WTC11 (cell line): Measurements from ENCODE around the gene CDK11A. TPM values are rescaled to one million over a fixed set of nuclear protein-coding genes. Genes with fewer than 3 reads are reported as not detected.

Experiments
- ATAC-seq: fragments of 200-7000 bp; cut with Tn5 transposase; 2 replicates; pipeline ENCODE4 v1.10.0; 2021; ENCODE audit warnings: mild to moderate bottlenecking, moderate library complexity
- CTCF ChIA-PET: fragments of 300-600 bp; sonication (Branson Sonifier 250); formaldehyde crosslinking; loops from one replicate; lab custom pipeline; 2021; ENCODE audit warnings: antibody characterized with exemption; lab: Charles Lee
- POLR2A ChIA-PET: fragments of 350-600 bp; sonication (Branson Sonifier 250); formaldehyde crosslinking; loops from one replicate; lab custom pipeline; 2021; ENCODE audit warnings: antibody characterized with exemption; lab: Charles Lee
- DNase-seq: peaks from one replicate; pipeline ENCODE4 v3.0.0; 2021; ENCODE audit warnings: low spot score
- H3K27ac Mint-ChIP-seq: 2 replicates; pipeline ENCODE4 v1.8.0; 2021; ENCODE audit warnings: mixed read lengths
- H3K27me3 Mint-ChIP-seq: 2 replicates; pipeline ENCODE4 v1.8.0; 2021; ENCODE audit warnings: low read depth, mild to moderate bottlenecking, moderate library complexity, mixed read lengths
- H3K36me3 Mint-ChIP-seq: 2 replicates; pipeline ENCODE4 v1.8.0; 2021; ENCODE audit warnings: mixed read lengths
- H3K4me1 Mint-ChIP-seq: 2 replicates; pipeline ENCODE4 v1.8.0; 2022; ENCODE audit warnings: mixed read lengths
- H3K4me3 Mint-ChIP-seq: 2 replicates; pipeline ENCODE4 v1.8.0; 2021; ENCODE audit warnings: mild to moderate bottlenecking, moderate library complexity, mixed read lengths
- H3K9me3 Mint-ChIP-seq: 2 replicates; pipeline ENCODE4 v1.8.0; 2021; ENCODE audit warnings: mixed read lengths
- ARID4B ChIP-seq: sonication (generic); formaldehyde crosslinking; IDR thresholded peaks from 2 replicates; pipeline ENCODE4 v1.8.0; 2023; ENCODE audit warnings: missing genetic modification reagents, mild to moderate bottlenecking, borderline replicate concordance
- ATF1 ChIP-seq: sonication (generic); formaldehyde crosslinking; IDR thresholded peaks from 2 replicates; pipeline ENCODE4 v1.8.1; 2023; ENCODE audit warnings: mild to moderate bottlenecking, moderate library complexity, missing genetic modification reagents
- CREB1 ChIP-seq: sonication (generic); formaldehyde crosslinking; IDR thresholded peaks from 2 replicates; pipeline ENCODE4 v1.8.0; 2023; ENCODE audit warnings: mild to moderate bottlenecking, missing genetic modification reagents
- CTCF ChIP-seq: fragments of 200-600 bp; IDR thresholded peaks from 2 replicates; pipeline ENCODE4 v1.8.0; 2022; ENCODE audit warnings: antibody characterized with exemption
- ESRRA ChIP-seq: sonication (generic); formaldehyde crosslinking; IDR thresholded peaks from 2 replicates; pipeline ENCODE4 v1.8.1; 2022; ENCODE audit warnings: mild to moderate bottlenecking, missing genetic modification reagents, borderline replicate concordance
- FOXJ3 ChIP-seq: sonication (generic); formaldehyde crosslinking; IDR thresholded peaks from 2 replicates; pipeline ENCODE4 v1.9.0; 2021; ENCODE audit warnings: missing genetic modification reagents, mild to moderate bottlenecking, borderline replicate concordance
- FOXP4 ChIP-seq: sonication (generic); formaldehyde crosslinking; IDR thresholded peaks from 2 replicates; pipeline ENCODE4 v1.8.0; 2022; ENCODE audit warnings: mild to moderate bottlenecking, missing genetic modification reagents
- KAT7 ChIP-seq: sonication (generic); formaldehyde crosslinking; IDR thresholded peaks from 2 replicates; pipeline ENCODE4 v1.8.1; 2023; ENCODE audit warnings: missing genetic modification reagents, mild to moderate bottlenecking, borderline replicate concordance
- MYBL2 ChIP-seq: sonication (generic); formaldehyde crosslinking; IDR thresholded peaks from 2 replicates; pipeline ENCODE4 v1.8.1; 2023; ENCODE audit warnings: mild to moderate bottlenecking, moderate library complexity, missing genetic modification reagents
- NR1H2 ChIP-seq: sonication (generic); formaldehyde crosslinking; IDR thresholded peaks from 2 replicates; pipeline ENCODE4 v1.9.0; 2021; ENCODE audit warnings: mild to moderate bottlenecking, moderate library complexity, missing genetic modification reagents
- OVOL2 ChIP-seq: fragments of 250-450 bp; sonication (Bioruptor Pico); IDR thresholded peaks from 2 replicates; pipeline ENCODE4 v1.9.0; 2021; ENCODE audit warnings: mild to moderate bottlenecking, borderline replicate concordance
- TEAD1 ChIP-seq: sonication (generic); formaldehyde crosslinking; IDR thresholded peaks from 2 replicates; pipeline ENCODE4 v1.8.0; 2022; ENCODE audit warnings: mild to moderate bottlenecking, missing genetic modification reagents
- total RNA-seq: library from RNA; stranded (reverse); gene quantifications from 3 replicates; pipeline ENCODE4 v1.2.3, GENCODE V29; 2021

CDK11A gene
- total RNA-seq, 1 experiment from 2014 or later = 54.7 TPM

- TF ChIP-seq ESRRA (CRISPR knock-in tag) = no peak
- no peak for TF ChIP-seq MYBL2 (CRISPR knock-in tag)
- no peak for TF ChIP-seq KAT7 (CRISPR knock-in tag)
- TF ChIP-seq, all 79 proteins: peak for 0
Measured at GRCh38 chr1:1669468-1670440, 54.4 kb downstream of the CDK11A start (continued).

- Mint-ChIP-seq H3K4me3 (no peak overlapping the region), H3K9me3 (no peaks in the 10 kb centered on the region), H3K36me3 (peaks cover 25% of the 10 kb centered on the region), H3K27me3 (no peaks in the 10 kb centered on the region), H3K4me1 (no peaks in the 10 kb centered on the region), H3K27ac (no peak overlapping the region)
- DNase-seq (no peak), ATAC-seq (no peak)
- POLR2A ChIA-PET = no interaction called here
- no peak for TF ChIP-seq ATF1 (CRISPR knock-in tag)
- no peak for TF ChIP-seq FOXJ3 (CRISPR knock-in tag)
- CTCF ChIA-PET = interaction anchor here (0.7 to 2.2 kb wide), 7 partner anchors 12 to 52 kb away, joined by 3 to 48 read pairs (median 6); partner anchors contain the start of gene MIB2
Measured at GRCh38 chr1:1666526-1666925, 57.6 kb downstream of the CDK11A start.

- POLR2A ChIA-PET = no interaction called here
- H3K4me3 Mint-ChIP-seq = no peak overlapping the region
- DNase-seq = peak; percentile 72
- TF ChIP-seq NR1H2 (no peak), CREB1 (CRISPR knock-in tag) (no peak), CTCF (peak; percentile 48; the same call in 1 of the 2 replicates)
- TF ChIP-seq, all 79 proteins: peak for 1
- Mint-ChIP-seq H3K27me3 (no peaks in the 10 kb centered on the region), H3K4me1 (no peaks in the 10 kb centered on the region), H3K27ac (no peak overlapping the region), H3K9me3 (no peaks in the 10 kb centered on the region), H3K36me3 (peaks cover 19% of the 10 kb centered on the region)
- peak; percentile 80 for ATAC-seq
- CTCF ChIA-PET = interaction anchor here (0.6 to 2.2 kb wide), 15 partner anchors 12 to 255 kb away, joined by 3 to 48 read pairs (median 3); partner anchors contain the start of genes CDK11A and MIB2
Measured at GRCh38 chr1:1665815-1666251, 58.3 kb downstream of the CDK11A start.

- POLR2A ChIA-PET = no interaction called here
- no peak for TF ChIP-seq FOXP4
- TF ChIP-seq CTCF = no peak
- no peak for TF ChIP-seq TEAD1
- TF ChIP-seq OVOL2 (CRISPR knock-in tag) = no peak
- TF ChIP-seq ARID4B (CRISPR knock-in tag) = no peak
Measured at GRCh38 chr1:1664941-1665814, 59.0 kb downstream of the CDK11A start.

More at GRCh38 chr1:1664941-1665814, 59.0 kb downstream of the CDK11A start:
- Mint-ChIP-seq H3K27ac (no peak overlapping the region), H3K9me3 (no peaks in the 10 kb centered on the region), H3K36me3 (peaks cover 15% of the 10 kb centered on the region), H3K27me3 (no peaks in the 10 kb centered on the region), H3K4me1 (no peaks in the 10 kb centered on the region), H3K4me3 (no peak overlapping the region)
- DNase-seq (no peak), ATAC-seq (no peak)
- CTCF ChIA-PET = interaction anchor here (0.9 to 2.2 kb wide), 9 partner anchors 12 to 201 kb away, joined by 3 to 48 read pairs (median 5); partner anchors contain the start of genes CDK11A and MIB2
